Measurements from ENCODE around the gene GLS. TPM values are rescaled to one million over a fixed set of nuclear protein-coding genes. Genes with fewer than 3 reads are reported as not detected.

GLS gene
- total RNA-seq, 1 donor from 2014 or later = 178 TPM

GRCh38 chr2:190891372-190891771, 10.8 kb downstream of the GLS start:
- no peak overlapping the region for H3K4me3 Mint-ChIP-seq (ENCODE audit: unreplicated experiment)
- H3K27ac Mint-ChIP-seq (ENCODE audit: unreplicated experiment) = peak overlapping the region; percentile 0
- peaks cover 4% of the 10 kb centered on the region for H3K9me3 Mint-ChIP-seq (ENCODE audit: unreplicated experiment)
- no peak for TF ChIP-seq CTCF (IDR thresholded peaks at IDR 0.05)
- H3K36me3 Mint-ChIP-seq (ENCODE audit: unreplicated experiment) = peaks cover 16% of the 10 kb centered on the region
- H3K4me1 Mint-ChIP-seq (ENCODE audit: unreplicated experiment) = peaks cover 65% of the 10 kb centered on the region
- DNase-seq (ENCODE audit: extremely low spot score, unreplicated experiment) = no peak
- no peaks in the 10 kb centered on the region for H3K27me3 Mint-ChIP-seq (ENCODE audit: unreplicated experiment)

GRCh38 chr2:190891889-190892288, 11.3 kb downstream of the GLS start:
- no peak for TF ChIP-seq CTCF (IDR thresholded peaks at IDR 0.05)
- Mint-ChIP-seq H3K9me3 (ENCODE audit: unreplicated experiment) (peaks cover 4% of the 10 kb centered on the region), H3K4me3 (ENCODE audit: unreplicated experiment) (no peak overlapping the region), H3K27ac (ENCODE audit: unreplicated experiment) (peak overlapping the region; percentile 40), H3K27me3 (ENCODE audit: unreplicated experiment) (no peaks in the 10 kb centered on the region), H3K4me1 (ENCODE audit: unreplicated experiment) (peaks cover 65% of the 10 kb centered on the region), H3K36me3 (ENCODE audit: unreplicated experiment) (peaks cover 21% of the 10 kb centered on the region)
- DNase-seq (ENCODE audit: extremely low spot score, unreplicated experiment) = no peak

- peaks cover 52% of the 10 kb centered on the region for H3K4me1 Mint-ChIP-seq (ENCODE audit: unreplicated experiment)
- H3K27me3 Mint-ChIP-seq (ENCODE audit: unreplicated experiment) = no peaks in the 10 kb centered on the region
- TF ChIP-seq CTCF (IDR thresholded peaks at IDR 0.05) = no peak
- peaks cover 27% of the 10 kb centered on the region for H3K36me3 Mint-ChIP-seq (ENCODE audit: unreplicated experiment)
- peaks cover 4% of the 10 kb centered on the region for H3K9me3 Mint-ChIP-seq (ENCODE audit: unreplicated experiment)
- H3K27ac Mint-ChIP-seq (ENCODE audit: unreplicated experiment) = no peak overlapping the region
- H3K4me3 Mint-ChIP-seq (ENCODE audit: unreplicated experiment) = no peak overlapping the region
- DNase-seq (ENCODE audit: extremely low spot score, unreplicated experiment) = no peak
Measured at GRCh38 chr2:190893157-190893556, 12.5 kb downstream of the GLS start.

GRCh38 chr2:190896477-190896876, 15.9 kb downstream of the GLS start:
- no peak overlapping the region for H3K4me3 Mint-ChIP-seq (ENCODE audit: unreplicated experiment)
- no peak for TF ChIP-seq CTCF (IDR thresholded peaks at IDR 0.05)
- no peak for DNase-seq (ENCODE audit: extremely low spot score, unreplicated experiment)
- peaks cover 24% of the 10 kb centered on the region for H3K4me1 Mint-ChIP-seq (ENCODE audit: unreplicated experiment)
- H3K9me3 Mint-ChIP-seq (ENCODE audit: unreplicated experiment) = no peaks in the 10 kb centered on the region
- no peaks in the 10 kb centered on the region for H3K27me3 Mint-ChIP-seq (ENCODE audit: unreplicated experiment)
- peaks cover 30% of the 10 kb centered on the region for H3K36me3 Mint-ChIP-seq (ENCODE audit: unreplicated experiment)
- peak overlapping the region; percentile 50 for H3K27ac Mint-ChIP-seq (ENCODE audit: unreplicated experiment)

GRCh38 chr2:190903693-190904450, 23.3 kb downstream of the GLS start:
- H3K4me3 Mint-ChIP-seq (ENCODE audit: unreplicated experiment) = no peak overlapping the region
- H3K9me3 Mint-ChIP-seq (ENCODE audit: unreplicated experiment) = no peaks in the 10 kb centered on the region
- TF ChIP-seq CTCF (IDR thresholded peaks at IDR 0.05) = no peak
- DNase-seq (ENCODE audit: extremely low spot score, unreplicated experiment) = no peak
- peaks cover 43% of the 10 kb centered on the region for H3K36me3 Mint-ChIP-seq (ENCODE audit: unreplicated experiment)
- peaks cover 42% of the 10 kb centered on the region for H3K4me1 Mint-ChIP-seq (ENCODE audit: unreplicated experiment)
- peak overlapping the region; percentile 78 for H3K27ac Mint-ChIP-seq (ENCODE audit: unreplicated experiment)
- no peaks in the 10 kb centered on the region for H3K27me3 Mint-ChIP-seq (ENCODE audit: unreplicated experiment)

All from osteocyte (in vitro differentiated cells).